ENCODE measurements around the gene ZFY. TPM values are rescaled to one million over a fixed set of nuclear protein-coding genes. Genes with fewer than 3 reads are reported as not detected.

ZFY gene
- total RNA-seq (2012; rRNA removed), result not detected in 2 replicates
- not detected in 2 replicates for polyA plus RNA-seq (2012; rRNA removed)
- not detected in 2 replicates for polyA plus RNA-seq (2012; cell fraction: cytosol; rRNA removed)
- polyA plus RNA-seq (2012; cell fraction: nucleus; rRNA removed; ENCODE audit: low replicate concordance), result not detected in 2 replicates
- Bru-seq, nascent RNA, result not detected
- not detected for BruChase-seq, experiment 1, labeled RNA remaining after a 6-hour chase
- BruChase-seq, experiment 2, labeled RNA remaining after a 2-hour chase, result not detected
- long read RNA-seq, result 0 reads

- Histone ChIP-seq H3K9me1 (ENCODE audit: insufficient read depth, low read length) (no peaks in the 10 kb centered on the region), H3K56ac (ENCODE audit: extremely low read depth, insufficient read depth, low read length) (no peak within 1 kb of the TSS), H3K27ac (ENCODE audit: insufficient read depth, low read length) (no peak within 1 kb of the TSS), H3K27me3 (ENCODE audit: control insufficient read depth, insufficient read depth, low read length) (no peaks in the 10 kb centered on the region), H4K8ac (ENCODE audit: low read depth in 2 of 2, low read length in 2 of 2) (no peak within 1 kb of the TSS), H2AK5ac (ENCODE audit: low read depth, low read length) (no peak within 1 kb of the TSS), H4K20me1 (ENCODE audit: insufficient read depth, low read length) (no peaks in the 10 kb centered on the region), H3K9ac (ENCODE audit: low read depth, low read length) (no peak within 1 kb of the TSS), H3K14ac (replicated peaks; ENCODE audit: low read depth, low read length) (no peak within 1 kb of the TSS), H2AFZ (replicated peaks; ENCODE audit: low read length, poor library complexity) (no peak within 1 kb of the TSS), H2AK9ac (replicated peaks; ENCODE audit: low read depth, low read length, poor library complexity) (no peak within 1 kb of the TSS), H2BK15ac (ENCODE audit: low read depth, low read length) (no peak within 1 kb of the TSS), H3K18ac (ENCODE audit: low read depth, low read length) (no peak within 1 kb of the TSS), H2BK20ac (ENCODE audit: low read depth, low read length) (no peak within 1 kb of the TSS), H2BK120ac (ENCODE audit: low read depth, low read length) (no peak within 1 kb of the TSS), H3K4ac (ENCODE audit: low read depth, low read length) (no peak within 1 kb of the TSS), H3K23ac (ENCODE audit: low read depth, low read length) (no peak within 1 kb of the TSS), H3K79me1 (ENCODE audit: low read depth in 1 of 2, low read length in 2 of 2) (no peaks in the 10 kb centered on the region), H3K9me3 (ENCODE audit: control insufficient read depth, insufficient read depth, low read length) (no peaks in the 10 kb centered on the region), H2BK5ac (ENCODE audit: low read depth, low read length, poor library complexity, severe bottlenecking) (no peak within 1 kb of the TSS), H3K4me3 (ENCODE audit: insufficient read depth, low read depth, low read length) (no peak within 1 kb of the TSS), H3K4me2 (ENCODE audit: low read depth, low read length) (no peak within 1 kb of the TSS), H3K4me1 (ENCODE audit: control insufficient read depth, insufficient read depth, low read length) (no peaks in the 10 kb centered on the region), H4K5ac (ENCODE audit: low read depth, low read length) (no peak within 1 kb of the TSS), H3K36me3 (ENCODE audit: control insufficient read depth, insufficient read depth, low read length) (no peaks in the 10 kb centered on the region), H4K91ac (ENCODE audit: insufficient read depth, low read depth, low read length) (no peak within 1 kb of the TSS)
- intact Hi-C loops (cut with micrococcal nuclease) (no loop called here), in situ Hi-C loops (cut with MboI; ENCODE audit: low sequenced_read_pairs) (no loop called here), dilution Hi-C loops (cut with HindIII; ENCODE audit: low sequenced_read_pairs, unreplicated experiment) (no loop called here)
- DNase-seq, result no peak
- ATAC-seq (ENCODE audit: low read depth), result no peak
- WGBS, 2 experiments (ENCODE audit: extremely low coverage in 2 of 2, insufficient read length in 1 of 2), result no CpG with 5 or more reads among the region's 91 CpGs
- TF ChIP-seq FOS (IDR thresholded peaks at IDR 0.05; ENCODE audit: low read depth, low read length) (no peak), MXI1 (IDR thresholded peaks at IDR 0.05; ENCODE audit: borderline replicate concordance, low read depth, low read length) (no peak), MAFK (IDR thresholded peaks at IDR 0.05; ENCODE audit: low read depth, low read length) (no peak), NFE2L2 (IDR thresholded peaks at IDR 0.05; ENCODE audit: low read depth, low read length) (no peak), CEBPB (IDR thresholded peaks at IDR 0.05; ENCODE audit: low read depth, low read length) (no peak), CHD1 (IDR thresholded peaks at IDR 0.05; ENCODE audit: low read depth, low read length) (no peak), CTCF (conservative IDR thresholded peaks at IDR 0.05; ENCODE audit: low read depth, low read length) (no peak), ELK1 (IDR thresholded peaks at IDR 0.05; ENCODE audit: borderline replicate concordance, low read depth, low read length) (no peak), USF2 (IDR thresholded peaks at IDR 0.05; ENCODE audit: low read depth, low read length) (no peak)
- ChIA-PET POLR2A (ENCODE audit: unreplicated experiment) (no interaction called here), CTCF (no interaction called here)
- no TSS peak for BruUV-seq (replicated peaks)
Observed at GRCh38 chrY:2934861-2935715, at the start of gene ZFY. TSS of gene ZFY (plus strand) at chrY:2935381. CDS start at chrY:2953937, 18,556 bp downstream.

Data from IMR-90 (cell line).